PC-9 (cell line): ENCODE data around the gene ZBTB7A.

ENCODE experiments used
- CTCF ChIP-seq: fragments of 200-600 bp; sonication (generic); conservative IDR thresholded peaks from 2 replicates; pipeline ENCODE4 v1.6.1; 2017; ENCODE audit warnings: mixed run types, antibody characterized with exemption, mild to moderate bottlenecking, moderate library complexity
- EZH2 ChIP-seq: fragments of 200-600 bp; sonication (generic); IDR thresholded peaks from 2 replicates; pipeline ENCODE4 v1.8.0; 2017; ENCODE audit warnings: antibody characterized with exemption, low read depth

- TF ChIP-seq EZH2 (no peak), CTCF (no peak)
Measured at GRCh38 chr19:4043401-4043800, 23.3 kb downstream of the ZBTB7A start.
